OCI-LY1 (cell line): ENCODE data around the gene ZFP57.

Experiments used
- H2AFZ ChIP-seq: fragments of 200-600 bp; sonication (generic), shearing (Covaris generic); 2 replicates; pipeline ENCODE4 v1.6.0; 2014; ENCODE audit warnings: antibody characterized with exemption, mild to moderate bottlenecking, low read length
- H3F3A ChIP-seq: fragments of 200-600 bp; sonication (generic), shearing (Covaris generic); 2 replicates; pipeline ENCODE4 v1.6.0; 2014; ENCODE audit warnings: mild to moderate bottlenecking, antibody characterized with exemption, low read length, moderate library complexity; ENCODE audit not compliant: insufficient read depth
- H3K27ac ChIP-seq: fragments of 200-600 bp; sonication (generic); 2 replicates; pipeline ENCODE4 v1.5.1; 2014; ENCODE audit warnings: low read length, mixed run types, mild to moderate bottlenecking, low read depth; ENCODE audit not compliant: poor library complexity, severe bottlenecking
- H3K27me3 ChIP-seq: fragments of 200-600 bp; sonication (generic); 2 replicates; pipeline ENCODE4 v1.6.0; 2014; ENCODE audit warnings: antibody characterized with exemption, mild to moderate bottlenecking, low read length, moderate library complexity; ENCODE audit not compliant: insufficient read depth
- H3K36me3 ChIP-seq: fragments of 200-600 bp; sonication (generic); 2 replicates; pipeline ENCODE4 v1.6.1; 2014; ENCODE audit warnings: mild to moderate bottlenecking, antibody characterized with exemption, low read length, moderate library complexity, mixed read lengths; ENCODE audit not compliant: insufficient read depth
- H3K4me1 ChIP-seq: fragments of 200-600 bp; sonication (generic); 2 replicates; pipeline ENCODE4 v1.5.1; 2014; ENCODE audit warnings: mild to moderate bottlenecking, low read length, moderate library complexity; ENCODE audit not compliant: insufficient read depth, severe bottlenecking
- H3K4me2 ChIP-seq: fragments of 200-600 bp; sonication (generic), shearing (Covaris generic); 2 replicates; pipeline ENCODE4 v1.6.1; 2014; ENCODE audit warnings: low read length
- H3K4me3 ChIP-seq: fragments of 200-600 bp; sonication (generic); 2 replicates; pipeline ENCODE4 v1.5.1; 2014; ENCODE audit warnings: low read length, low read depth, mild to moderate bottlenecking, mixed read lengths; ENCODE audit not compliant: poor library complexity, severe bottlenecking
- H3K79me2 ChIP-seq: fragments of 200-600 bp; shearing (Covaris generic); 2 replicates; pipeline ENCODE4 v1.6.1; 2016; ENCODE audit warnings: mixed run types, low read length, mixed read lengths; ENCODE audit not compliant: insufficient read depth
- H3K9ac ChIP-seq: fragments of 200-600 bp; sonication (generic), shearing (Covaris generic); 2 replicates; pipeline ENCODE4 v1.6.1; 2014; ENCODE audit warnings: mild to moderate bottlenecking, low read length, mixed read lengths
- H3K9me2 ChIP-seq: fragments of 200-600 bp; sonication (generic), shearing (Covaris generic); 2 replicates; pipeline ENCODE4 v1.6.1; 2014; ENCODE audit warnings: low read depth, mild to moderate bottlenecking, low read length, mixed read lengths
- H3K9me3 ChIP-seq: fragments of 200-600 bp; shearing (Covaris generic); 2 replicates; pipeline ENCODE4 v1.6.1; 2014; ENCODE audit warnings: low read length, mixed read lengths
- H4K20me1 ChIP-seq: fragments of 200-600 bp; sonication (generic), shearing (Covaris generic); 2 replicates; pipeline ENCODE4 v1.6.0; 2016; ENCODE audit warnings: mild to moderate bottlenecking, low read length; ENCODE audit not compliant: insufficient read depth
- EZH2 ChIP-seq: fragments of 200-600 bp; sonication (generic), shearing (Covaris generic); IDR thresholded peaks from 2 replicates; pipeline ENCODE4 v1.8.0; 2017; ENCODE audit warnings: borderline replicate concordance, mixed run types, mild to moderate bottlenecking, antibody characterized with exemption, low read length, moderate library complexity, mixed read lengths
- TF ChIP-seq, protein P1 (sequence below): fragments of 200-600 bp; sonication (generic), shearing (Covaris generic); IDR thresholded peaks from 2 replicates; pipeline ENCODE4 v1.5.1; 2017; ENCODE audit warnings: mild to moderate bottlenecking, antibody characterized with exemption, low read length, moderate library complexity, mixed read lengths

The ZFP57 gene

GRCh38 chr6:29728875-29729270 is 47.9 kb upstream of the ZFP57 start:
- H3K27me3 ChIP-seq: no peaks in the 10 kb centered on the region
- H3K4me2 ChIP-seq: no peak overlapping the region
- no peaks in the 10 kb centered on the region for H3K79me2 ChIP-seq
- no peaks in the 10 kb centered on the region for H4K20me1 ChIP-seq
- H3K9ac ChIP-seq: no peak overlapping the region
- peaks cover under 1% of the 10 kb centered on the region for H3K4me1 ChIP-seq
- no peak overlapping the region for H2AFZ ChIP-seq
- no peaks in the 10 kb centered on the region for H3K9me2 ChIP-seq
- H3K27ac ChIP-seq: no peak overlapping the region
- H3K4me3 ChIP-seq: no peak overlapping the region
- no peaks in the 10 kb centered on the region for H3F3A ChIP-seq
- no peaks in the 10 kb centered on the region for H3K9me3 ChIP-seq
- no peaks in the 10 kb centered on the region for H3K36me3 ChIP-seq
- TF ChIP-seq, protein P1, sequence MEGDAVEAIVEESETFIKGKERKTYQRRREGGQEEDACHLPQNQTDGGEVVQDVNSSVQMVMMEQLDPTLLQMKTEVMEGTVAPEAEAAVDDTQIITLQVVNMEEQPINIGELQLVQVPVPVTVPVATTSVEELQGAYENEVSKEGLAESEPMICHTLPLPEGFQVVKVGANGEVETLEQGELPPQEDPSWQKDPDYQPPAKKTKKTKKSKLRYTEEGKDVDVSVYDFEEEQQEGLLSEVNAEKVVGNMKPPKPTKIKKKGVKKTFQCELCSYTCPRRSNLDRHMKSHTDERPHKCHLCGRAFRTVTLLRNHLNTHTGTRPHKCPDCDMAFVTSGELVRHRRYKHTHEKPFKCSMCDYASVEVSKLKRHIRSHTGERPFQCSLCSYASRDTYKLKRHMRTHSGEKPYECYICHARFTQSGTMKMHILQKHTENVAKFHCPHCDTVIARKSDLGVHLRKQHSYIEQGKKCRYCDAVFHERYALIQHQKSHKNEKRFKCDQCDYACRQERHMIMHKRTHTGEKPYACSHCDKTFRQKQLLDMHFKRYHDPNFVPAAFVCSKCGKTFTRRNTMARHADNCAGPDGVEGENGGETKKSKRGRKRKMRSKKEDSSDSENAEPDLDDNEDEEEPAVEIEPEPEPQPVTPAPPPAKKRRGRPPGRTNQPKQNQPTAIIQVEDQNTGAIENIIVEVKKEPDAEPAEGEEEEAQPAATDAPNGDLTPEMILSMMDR: no peak

- no peaks in the 10 kb centered on the region for H3K9me3 ChIP-seq
- H3K4me1 ChIP-seq: peaks cover 6% of the 10 kb centered on the region
- H2AFZ ChIP-seq: no peak overlapping the region
- H3K9me2 ChIP-seq: no peaks in the 10 kb centered on the region
- no peak overlapping the region for H3K4me3 ChIP-seq
- H3K79me2 ChIP-seq: no peaks in the 10 kb centered on the region
- H3F3A ChIP-seq: no peaks in the 10 kb centered on the region
- H3K36me3 ChIP-seq: no peaks in the 10 kb centered on the region
- no peaks in the 10 kb centered on the region for H4K20me1 ChIP-seq
- no peak overlapping the region for H3K4me2 ChIP-seq
- H3K27ac ChIP-seq: no peak overlapping the region
- TF ChIP-seq EZH2: no peak
- TF ChIP-seq, protein P1: no peak
- no peaks in the 10 kb centered on the region for H3K27me3 ChIP-seq
- H3K9ac ChIP-seq: no peak overlapping the region
Observed at GRCh38 chr6:29728173-29728874, 47.4 kb upstream of the ZFP57 start.

- H3K36me3 ChIP-seq: no peaks in the 10 kb centered on the region
- H3K4me2 ChIP-seq: no peak overlapping the region
- H3K9me3 ChIP-seq: no peaks in the 10 kb centered on the region
- H3K27ac ChIP-seq: no peak overlapping the region
- no peaks in the 10 kb centered on the region for H3F3A ChIP-seq
- H3K79me2 ChIP-seq: no peaks in the 10 kb centered on the region
- H4K20me1 ChIP-seq: no peaks in the 10 kb centered on the region
- no peaks in the 10 kb centered on the region for H3K9me2 ChIP-seq
- no peak overlapping the region for H2AFZ ChIP-seq
- no peak overlapping the region for H3K4me3 ChIP-seq
- no peaks in the 10 kb centered on the region for H3K27me3 ChIP-seq
- H3K4me1 ChIP-seq: peaks cover 10% of the 10 kb centered on the region
- TF ChIP-seq EZH2: no peak
- TF ChIP-seq, protein P1: no peak
- H3K9ac ChIP-seq: no peak overlapping the region
Observed at GRCh38 chr6:29727637-29728036, 46.7 kb upstream of the ZFP57 start.
